GM18861 (cell line): Measurements from ENCODE around the gene DNAJC6.

Experiments used
- ATAC-seq: cut with Tn5 transposase; IDR thresholded peaks from one replicate; pipeline ENCODE4 v1.9.1; 2021; ENCODE audit not compliant: unreplicated experiment

The DNAJC6 gene

GRCh38 chr1:65399003-65399402 lies 89.7 kb downstream of the DNAJC6 start:
- ATAC-seq = no peak

DNA sequence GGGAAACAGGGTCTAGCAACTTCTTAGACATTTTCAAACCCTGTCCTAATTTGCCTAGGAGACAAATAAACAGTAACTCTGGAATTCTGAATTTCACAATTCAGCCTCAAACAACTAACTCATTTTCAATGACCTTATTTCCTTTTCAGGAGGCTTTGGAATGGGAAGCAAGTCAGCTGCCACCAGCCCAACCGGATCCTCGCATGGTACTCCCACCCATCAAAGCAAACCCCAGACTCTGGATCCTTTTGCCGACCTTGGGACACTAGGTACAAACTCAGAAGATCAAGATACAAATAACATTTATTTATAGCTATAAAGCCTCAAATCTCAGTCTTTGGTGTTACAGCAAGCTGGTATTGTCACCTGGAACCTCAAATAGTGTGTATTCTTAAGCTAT lies 92.3 kb downstream of the DNAJC6 start:
- no peak for ATAC-seq

DNA sequence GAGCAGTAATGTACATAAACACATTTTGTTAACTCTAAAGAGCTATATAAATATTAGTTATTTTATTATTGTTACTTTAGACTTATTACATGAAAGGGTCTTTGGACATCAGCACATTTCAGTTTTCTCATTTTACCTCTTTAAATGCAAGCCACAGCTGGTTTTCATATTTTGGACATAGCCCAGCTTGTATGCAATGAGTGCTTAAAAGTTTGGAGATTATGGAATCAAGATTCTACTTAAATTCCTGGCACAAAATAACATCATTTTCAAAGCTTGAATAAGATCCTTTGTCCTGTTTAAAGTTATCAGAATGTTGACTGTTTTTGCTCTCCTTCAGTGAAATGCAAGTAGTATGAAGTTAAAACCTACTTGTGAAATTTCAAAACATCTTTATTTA lies 95.6 kb downstream of the DNAJC6 start:
- ATAC-seq = no peak

GRCh38 chr1:65407877-65408276 lies 98.5 kb downstream of the DNAJC6 start:
- no peak for ATAC-seq

DNA sequence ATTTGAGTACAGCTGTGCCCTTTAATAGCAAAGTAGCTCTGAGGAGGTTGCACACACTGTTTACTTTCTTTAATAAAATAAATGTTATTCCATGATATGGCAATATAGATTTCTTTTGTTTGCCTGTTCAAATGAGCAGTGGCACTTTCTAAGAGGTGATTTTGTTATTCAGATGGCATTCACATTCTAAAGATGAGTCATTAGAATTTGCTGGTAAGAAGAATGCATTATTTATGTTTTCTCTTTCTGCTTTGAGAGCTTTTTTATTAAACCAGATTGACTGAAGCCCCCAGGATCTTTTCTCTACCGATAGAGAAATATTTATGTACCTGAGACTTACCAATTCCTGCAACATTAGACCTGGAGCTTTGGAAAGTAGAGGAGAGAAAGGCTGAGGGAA lies 100.0 kb downstream of the DNAJC6 start:
- ATAC-seq = no peak

GRCh38 chr1:65409816-65410326 lies 100.5 kb downstream of the DNAJC6 start:
- ATAC-seq = no peak

DNA sequence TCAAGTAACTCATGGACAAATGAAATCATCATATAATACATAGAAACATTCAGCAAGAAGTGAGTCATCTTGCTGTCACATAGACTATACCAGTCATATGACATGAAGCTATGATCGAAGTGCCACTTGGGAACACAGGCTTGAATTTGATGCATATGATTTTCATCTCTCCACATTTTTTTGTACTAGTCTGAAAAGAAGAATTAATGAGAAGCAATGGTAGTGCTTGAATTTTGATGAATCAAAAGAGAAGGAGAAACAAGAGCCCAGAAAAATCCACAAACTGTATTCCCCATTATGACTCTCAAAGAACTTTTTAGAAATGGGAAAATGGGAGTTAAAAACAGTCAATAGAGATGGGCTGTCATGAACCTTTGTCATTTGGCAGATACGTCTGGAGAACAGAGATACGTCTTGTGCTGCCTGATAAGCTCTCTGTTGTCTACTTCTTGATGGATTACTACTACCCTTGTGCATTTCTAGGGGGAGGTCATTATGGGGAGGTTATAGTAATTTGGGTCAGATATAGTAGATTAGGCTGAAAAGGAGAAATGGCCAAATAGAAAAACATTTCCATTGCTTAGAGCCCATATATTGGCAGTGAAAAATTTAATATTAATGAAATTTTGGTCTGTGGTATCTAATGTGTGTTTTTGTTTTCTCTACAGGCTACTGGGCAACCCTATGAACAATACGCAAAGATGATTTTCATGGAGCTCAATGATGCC lies 103.1 kb downstream of the DNAJC6 start:
- ATAC-seq = no peak

DNA sequence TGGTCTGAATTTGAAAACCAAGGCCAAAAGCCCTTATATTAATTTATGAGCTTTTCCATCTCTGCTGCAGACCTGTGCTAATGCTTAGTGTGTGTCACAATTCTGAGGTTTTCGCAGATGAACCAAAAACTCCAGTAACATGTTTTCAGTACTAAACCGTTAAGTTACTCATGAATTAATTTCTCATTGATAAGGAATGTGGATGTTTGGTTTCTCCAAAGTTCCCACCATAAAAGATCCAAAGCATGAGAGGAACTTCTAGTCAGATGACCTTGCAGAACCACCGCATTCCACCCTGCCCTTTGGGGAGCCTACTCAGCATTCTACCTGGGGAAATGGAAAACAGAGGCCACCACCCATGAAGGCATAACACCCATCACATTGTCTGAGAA lies 103.6 kb downstream of the DNAJC6 start:
- ATAC-seq = no peak

- no peak for ATAC-seq
Measured at GRCh38 chr1:65414538-65414937, 105.2 kb downstream of the DNAJC6 start.

DNA sequence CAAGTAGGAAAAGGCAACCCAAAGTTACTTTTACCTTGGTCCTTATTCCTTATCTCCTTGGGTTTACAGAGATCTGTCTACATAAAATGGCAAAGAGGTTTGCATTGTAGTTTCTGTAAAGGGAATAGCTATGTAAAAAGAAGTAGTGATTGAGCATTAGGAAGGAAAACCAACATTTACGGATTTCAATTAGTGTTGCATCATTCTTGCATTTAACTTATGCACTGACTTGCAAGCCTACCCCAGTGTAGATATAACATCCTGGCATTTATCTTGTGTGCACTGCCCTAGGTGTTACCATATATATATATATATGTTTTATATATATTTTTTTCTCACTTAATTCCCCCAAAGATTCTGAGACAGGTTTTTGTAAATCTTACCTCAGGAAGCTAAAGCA lies 107.4 kb downstream of the DNAJC6 start:
- no peak for ATAC-seq

GRCh38 chr1:65417729-65418128 lies 108.4 kb downstream of the DNAJC6 start:
- no peak for ATAC-seq

DNA sequence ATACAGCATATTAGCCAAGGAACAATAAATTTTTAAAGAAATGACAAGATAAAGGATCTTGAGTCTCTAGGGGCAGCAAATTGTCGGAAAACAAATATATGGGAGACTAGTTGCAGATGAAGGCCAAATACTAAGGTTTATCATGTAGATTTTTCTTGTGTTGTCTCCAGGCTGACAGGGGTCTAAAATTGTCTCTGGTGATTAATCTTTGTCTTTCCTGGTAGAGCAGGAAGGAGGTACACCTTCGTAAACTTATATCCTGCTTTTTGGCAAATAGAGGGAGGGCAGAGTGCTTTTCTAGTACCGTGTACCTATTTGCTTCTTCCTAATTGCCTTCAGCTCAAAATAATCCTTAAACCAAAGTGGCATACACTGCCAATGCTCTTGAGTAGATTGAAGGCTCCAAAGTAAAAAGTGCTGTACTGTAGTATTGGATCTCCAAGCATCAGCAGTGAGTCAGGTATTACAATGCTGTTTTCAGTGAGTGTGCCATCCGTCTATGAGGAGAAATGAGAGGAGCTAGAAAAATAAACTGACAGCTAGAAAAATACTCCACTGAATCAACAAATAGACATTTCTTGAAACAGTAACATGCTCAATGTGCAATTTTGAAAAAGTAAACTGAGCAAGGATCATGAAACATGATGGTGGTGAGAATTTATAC lies 109.3 kb downstream of the DNAJC6 start:
- no peak for ATAC-seq

- ATAC-seq = peak; percentile 85
Measured at GRCh38 chr1:65419681-65420589, 110.6 kb downstream of the DNAJC6 start.

GRCh38 chr1:65420590-65421350 lies 111.4 kb downstream of the DNAJC6 start, which contains the start of the genes LEPR and LEPROT:
LEPR (plus strand) TSS chr1:65420668; CDS start chr1:65565566, 144,898 bp downstream.
LEPROT (plus strand) TSS chr1:65420668; CDS start chr1:65420725, 57 bp downstream.
- peak; percentile 29 for ATAC-seq

- no peak for ATAC-seq
Measured at GRCh38 chr1:65421351-65422025, 112.1 kb downstream of the DNAJC6 start.

GRCh38 chr1:65422241-65423203 lies 113.2 kb downstream of the DNAJC6 start:
- ATAC-seq = no peak

GRCh38 chr1:65423884-65424572 lies 114.7 kb downstream of the DNAJC6 start:
- no peak for ATAC-seq

DNA sequence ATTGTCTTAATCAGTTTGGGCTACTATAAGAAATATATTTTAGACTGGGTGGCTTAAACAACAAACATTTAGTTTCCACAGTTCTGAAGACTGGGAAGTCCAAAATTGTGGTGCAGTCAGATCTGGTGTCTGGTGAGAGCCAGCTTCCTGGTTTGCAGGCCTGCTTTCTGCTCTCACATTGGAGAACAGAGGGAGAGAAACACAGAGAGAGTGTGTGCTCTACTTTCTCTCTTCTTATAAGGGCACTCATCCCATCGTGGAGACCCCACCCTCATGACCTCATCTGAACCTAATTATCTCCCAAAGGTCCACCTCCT lies 115.2 kb downstream of the DNAJC6 start:
- ATAC-seq = no peak
